Endothelial cell of umbilical vein (primary cell): ENCODE measurements around the gene ABCG4. TPM values are rescaled to one million over a fixed set of nuclear protein-coding genes. Genes with fewer than 3 reads are reported as not detected.

Experiments used
- BruUV-seq: library from RNA; stranded (reverse); fragments of 400-500 nt; replicated peaks from 2 replicates; lab custom pipeline; 2021; lab: Mats Ljungman, UMichigan
- CTCF ChIA-PET: fragments of 300-600, 350-600 bp; sonication (Branson Sonifier 250); formaldehyde crosslinking; loops from one replicate; lab custom pipeline; 2021; ENCODE audit warnings: antibody characterized with exemption, inconsistent platforms; lab: Charles Lee
- POLR2A ChIA-PET: fragments of 300-600, 350-600 bp; sonication (Branson Sonifier 250); formaldehyde crosslinking; loops from one replicate; lab custom pipeline; 2021; ENCODE audit warnings: antibody characterized with exemption, inconsistent platforms; lab: Charles Lee
- DNase-seq: peaks from one replicate; pipeline ENCODE4 v3.0.0-alpha.2; 2011; ENCODE audit warnings: low read depth, low spot score
- FAIRE-seq: peaks from 2 replicates; lab custom pipeline; 2011; peaks lifted over from hg19 to GRCh38; lab: Jason Lieb, UNC
- H2AFZ ChIP-seq: 2 replicates; pipeline ENCODE4 v1.6.0; 2012; ENCODE audit warnings: low read depth, low read length, control low read depth, inconsistent platforms
- H3K27ac ChIP-seq: 2 replicates; pipeline ENCODE4 v1.5.1; 2011; ENCODE audit warnings: low read depth, mild to moderate bottlenecking, control low read depth, low read length, moderate library complexity; ENCODE audit not compliant: insufficient read depth
- H3K27me3 ChIP-seq, 2 experiments: 2 replicates each; pipeline versions ENCODE4 v1.6.0 to v1.6.1; 2011; ENCODE audit warnings: low read length in 2 of 2, mixed read lengths in 1 of 2; ENCODE audit not compliant: control insufficient read depth in 2 of 2, insufficient read depth in 2 of 2
- H3K36me3 ChIP-seq, 2 experiments: 2 replicates in 1 of 2; 3 replicates in 1 of 2; pipeline ENCODE4 v1.5.1; 2011; ENCODE audit warnings: low read length in 2 of 2, mild to moderate bottlenecking in 1 of 2, moderate library complexity in 1 of 2; ENCODE audit not compliant: control insufficient read depth in 2 of 2, insufficient read depth in 2 of 2; ENCODE audit errors: extremely low read depth in 1 of 2
- H3K4me1 ChIP-seq: 3 replicates; pipeline ENCODE4 v1.5.1; 2011; ENCODE audit warnings: mild to moderate bottlenecking, low read length; ENCODE audit not compliant: control insufficient read depth, insufficient read depth; ENCODE audit errors: extremely low read depth
- H3K4me2 ChIP-seq: 2 replicates; pipeline ENCODE4 v1.6.1; 2011; ENCODE audit warnings: low read length, control low read depth, mixed read lengths; ENCODE audit not compliant: insufficient read depth
- H3K4me3 ChIP-seq, 3 experiments: fragments of 200-600 bp in 1 of 3; sonication (generic), shearing (Covaris generic) in 1 of 3; replicated peaks in 1 of 3; 2 replicates each; pipeline ENCODE4 v1.5.1; 2011 to 2016; ENCODE audit warnings: control low read depth in 3 of 3, low read length in 3 of 3, mild to moderate bottlenecking in 2 of 3, inconsistent platforms in 1 of 3, low read depth in 1 of 3, moderate library complexity in 1 of 3; ENCODE audit not compliant: insufficient read depth in 1 of 3
- H3K79me2 ChIP-seq: 2 replicates; pipeline ENCODE4 v1.6.0; 2012; ENCODE audit warnings: low read length, inconsistent platforms; ENCODE audit not compliant: control insufficient read depth, insufficient read depth
- H3K9ac ChIP-seq: replicated peaks from 2 replicates; pipeline ENCODE3; 2011; ENCODE audit warnings: low read length, control low read depth; ENCODE audit not compliant: insufficient read depth; ENCODE audit errors: extremely low read depth
- H3K9me1 ChIP-seq: replicated peaks from 3 replicates; pipeline ENCODE4 v1.6.0; 2011; ENCODE audit warnings: mild to moderate bottlenecking, low read length; ENCODE audit not compliant: control insufficient read depth, insufficient read depth; ENCODE audit errors: extremely low read depth
- H3K9me3 ChIP-seq: replicated peaks from 2 replicates; pipeline ENCODE4 v1.5.1; 2012; ENCODE audit warnings: low read length, inconsistent platforms; ENCODE audit not compliant: control insufficient read depth, insufficient read depth
- H4K20me1 ChIP-seq: replicated peaks from 2 replicates; pipeline ENCODE3; 2011; ENCODE audit warnings: mild to moderate bottlenecking, low read length; ENCODE audit not compliant: control insufficient read depth, insufficient read depth; ENCODE audit errors: extremely low read depth
- CTCF ChIP-seq, 2 donors: IDR thresholded peaks; 1 replicate in 1 of 2; 2 replicates in 1 of 2; pipeline ENCODE4 v1.5.1; 2011; ENCODE audit warnings: low read length in 2 of 2, mild to moderate bottlenecking in 2 of 2, moderate library complexity in 2 of 2, control low read depth in 1 of 2, inconsistent platforms in 1 of 2, low read depth in 1 of 2; ENCODE audit not compliant: insufficient read depth in 1 of 2; ENCODE audit errors: extremely low read depth in 1 of 2
- EZH2 ChIP-seq: IDR thresholded peaks from 2 replicates; pipeline ENCODE4 v1.6.1; 2012; ENCODE audit warnings: borderline replicate concordance, low read depth, mild to moderate bottlenecking, moderate library complexity, low read length, inconsistent platforms; ENCODE audit not compliant: severe bottlenecking
- FOS ChIP-seq: IDR thresholded peaks from 2 replicates; pipeline ENCODE4 v1.6.1; 2011; ENCODE audit warnings: mild to moderate bottlenecking, low read length, moderate library complexity, borderline replicate concordance; ENCODE audit not compliant: insufficient read depth
- GATA2 ChIP-seq: IDR thresholded peaks from 2 replicates; pipeline ENCODE4 v1.7.0; 2011; ENCODE audit warnings: low read depth, mild to moderate bottlenecking, moderate library complexity, mixed read lengths, low read length; ENCODE audit not compliant: insufficient read length, insufficient read depth
- JUN ChIP-seq: IDR thresholded peaks from 2 replicates; pipeline ENCODE4 v1.6.1; 2011; ENCODE audit warnings: borderline replicate concordance, low read depth; ENCODE audit not compliant: insufficient read length, insufficient read depth
- MAX ChIP-seq: IDR thresholded peaks from 2 replicates; pipeline ENCODE4 v1.6.1; 2011; ENCODE audit not compliant: insufficient read depth, insufficient read length
- MYC ChIP-seq: IDR thresholded peaks from one replicate; pipeline ENCODE4 v1.6.1; 2011; ENCODE audit warnings: mild to moderate bottlenecking, low read depth, low read length
- POLR2A ChIP-seq: IDR thresholded peaks from 2 replicates; pipeline ENCODE4 v1.6.1; 2012; ENCODE audit warnings: low read depth, mild to moderate bottlenecking, control low read depth, low read length
- POLR2AphosphoS5 ChIP-seq: IDR thresholded peaks from 2 replicates; pipeline ENCODE4 v1.6.1; 2012; ENCODE audit warnings: low read depth, mild to moderate bottlenecking, control low read depth, low read length, moderate library complexity; ENCODE audit not compliant: insufficient read depth
- dilution Hi-C: fragments of 300-500 bp; cut with MboI; formaldehyde crosslinking; loops from one replicate; pipeline ENCODE4 v1.15.0; 2019; ENCODE audit warnings: low sequenced_read_pairs; ENCODE audit not compliant: extremely low pct_ligation_motif_present
- intact Hi-C: fragments of 100-400 bp; cut with micrococcal nuclease; formaldehyde crosslinking; loops from one replicate; pipeline ENCODE4 v1.10.0; 2022
- polyA plus RNA-seq, 4 experiments: library from polyadenylated mRNA; depleted of rRNA in 3 of 4; stranded (reverse) in 3 of 4; unstranded in 1 of 4; fragments of >200 nt; gene quantifications; 2 replicates each; pipeline versions ENCODE4 v1.2.1 to v1.2.3, GENCODE V29; 2011 to 2012; ENCODE audit warnings: missing spikeins in 1 of 4
- total RNA-seq: library from RNA; stranded (reverse); gene quantifications from 2 replicates; pipeline ENCODE4 v1.2.3, GENCODE V29; 2021

Gene ABCG4
- total and polyA plus RNA-seq, 2 donors (not counting 3 experiments of a cell fraction or from before 2014, with no cell fraction given), result 1.0 to 1.7 TPM

GRCh38 chr11:119156496-119156895, 7.6 kb downstream of the ABCG4 start:
- Histone ChIP-seq H3K4me1 (no peaks in the 10 kb centered on the region), H3K27ac (no peak overlapping the region), H3K9me1 (no peaks in the 10 kb centered on the region), H3K27me3 (no peaks in the 10 kb centered on the region), H3K79me2 (no peaks in the 10 kb centered on the region), H3K4me3 (no peak overlapping the region), H3K9me3 (no peaks in the 10 kb centered on the region), H3K4me2 (no peak overlapping the region), H2AFZ (no peak overlapping the region), H3K36me3 (no peaks in the 10 kb centered on the region), H3K9ac (no peak overlapping the region), H4K20me1 (no peaks in the 10 kb centered on the region)
- ChIA-PET POLR2A (interaction anchor here (0.5 kb wide), 1 partner anchor 11 kb away, joined by 5 read pairs; no protein-coding TSS in a partner anchor), CTCF (interaction anchor here (0.8 to 1.6 kb wide), 3 partner anchors 8 to 12 kb away, joined by 3 to 7 read pairs (median 4); partner anchors contain the start of genes ABCG4 and NLRX1)
- dilution Hi-C loops, result no loop called here
- DNase-seq (no peak), FAIRE-seq (no peak)
- no peak for TF ChIP-seq JUN
- no peak for TF ChIP-seq EZH2
- no peak for TF ChIP-seq CTCF (IDR thresholded peaks at IDR 0.05; ENCODE audit: extremely low read depth in 1 of 2, insufficient read depth in 1 of 2, low read depth in 1 of 2, low read length in 2 of 2)
- no peak for TF ChIP-seq MAX
- TF ChIP-seq GATA2, result no peak
- TF ChIP-seq FOS, result no peak
- TF ChIP-seq POLR2AphosphoS5, result no peak
- TF ChIP-seq MYC, result no peak
- TF ChIP-seq POLR2A, result no peak
- BruUV-seq, result no TSS peak
- intact Hi-C loops, result loop anchor here (10.0 kb wide), 1 partner anchor 308 kb away; no protein-coding TSS in a partner anchor
